H1 (cell line): ENCODE measurements around the gene LEMD2. TPM values are rescaled to one million over a fixed set of nuclear protein-coding genes. Genes with fewer than 3 reads are reported as not detected.

ENCODE experiments used
- CTCF ChIA-PET: fragments of 300-600 bp; sonication (Branson Sonifier 250); formaldehyde crosslinking; loops from one replicate; lab custom pipeline; 2021; ENCODE audit not compliant: partially characterized antibody; lab: Charles Lee
- POLR2A ChIA-PET: fragments of 300-600 bp; sonication (Branson Sonifier 250); formaldehyde crosslinking; loops from one replicate; lab custom pipeline; 2021; ENCODE audit warnings: inconsistent platforms; ENCODE audit not compliant: partially characterized antibody; lab: Charles Lee
- DNase-seq, 2 experiments: peaks; one replicate each; pipeline versions ENCODE4 v3.0.0 to v3.0.0-alpha.2; 2010 to 2022; ENCODE audit warnings: low spot score in 2 of 2, low read depth in 1 of 2, mixed read lengths in 1 of 2
- FAIRE-seq: peaks from 2 replicates; lab custom pipeline; 2011; peaks lifted over from hg19 to GRCh38; lab: Jason Lieb, UNC
- H2AFZ ChIP-seq: 2 replicates; pipeline ENCODE4 v1.8.1; 2012; ENCODE audit warnings: low read length, inconsistent platforms
- H2AK5ac ChIP-seq: 2 replicates; pipeline ENCODE4 v1.6.1; 2013; ENCODE audit warnings: low read depth, low read length
- H2BK120ac ChIP-seq: replicated peaks from 2 replicates; pipeline ENCODE3; 2013; ENCODE audit warnings: low read depth, low read length, inconsistent platforms
- H2BK12ac ChIP-seq: 2 replicates; pipeline ENCODE4 v1.6.1; 2013; ENCODE audit warnings: low read depth, low read length
- H2BK15ac ChIP-seq: 2 replicates; pipeline ENCODE4 v1.6.1; 2013; ENCODE audit warnings: low read length
- H2BK20ac ChIP-seq: 2 replicates; pipeline ENCODE4 v1.6.1; 2013; ENCODE audit warnings: low read length
- H2BK5ac ChIP-seq: 2 replicates; pipeline ENCODE4 v1.6.1; 2013; ENCODE audit warnings: low read depth, low read length
- H3K14ac ChIP-seq: 2 replicates; pipeline ENCODE4 v1.6.1; 2013; ENCODE audit warnings: inconsistent platforms; ENCODE audit not compliant: insufficient read length
- H3K18ac ChIP-seq: 2 replicates; pipeline ENCODE4 v1.6.1; 2013; ENCODE audit warnings: low read length; ENCODE audit errors: extremely low read depth
- H3K23ac ChIP-seq: 2 replicates; pipeline ENCODE4 v1.6.1; 2013; ENCODE audit warnings: inconsistent platforms; ENCODE audit not compliant: insufficient read length
- H3K23me2 ChIP-seq: 2 replicates; pipeline ENCODE4 v1.6.1; 2013; ENCODE audit warnings: low read depth, low read length
- H3K27ac ChIP-seq: 2 replicates; pipeline ENCODE4 v1.6.1; 2011; ENCODE audit warnings: low read depth, low read length, inconsistent platforms
- H3K27me3 ChIP-seq, 4 experiments: replicated peaks in 1 of 4; 1 replicate in 1 of 4; 2 replicates in 3 of 4; pipeline versions ENCODE4 v1.6.1 to v1.8.1; 2011 to 2013; ENCODE audit warnings: low read length in 3 of 4, mild to moderate bottlenecking in 3 of 4, inconsistent platforms in 2 of 4, mixed read lengths in 2 of 4, moderate library complexity in 1 of 4; ENCODE audit not compliant: control insufficient read depth in 3 of 4, insufficient read depth in 3 of 4; ENCODE audit errors: extremely low read depth in 1 of 4
- H3K36me3 ChIP-seq, 4 experiments: 2 replicates each; pipeline versions ENCODE4 v1.6.1 to v1.8.1; 2011 to 2013; ENCODE audit warnings: mild to moderate bottlenecking in 4 of 4, low read length in 3 of 4, moderate library complexity in 2 of 4, control low read depth in 1 of 4, inconsistent platforms in 1 of 4; ENCODE audit not compliant: insufficient read depth in 4 of 4, control insufficient read depth in 2 of 4
- H3K4ac ChIP-seq: replicated peaks from 2 replicates; pipeline ENCODE3; 2013; ENCODE audit warnings: low read length, low read depth, mixed read lengths, inconsistent platforms; ENCODE audit not compliant: insufficient read length
- H3K4me1 ChIP-seq, 4 experiments: replicated peaks in 1 of 4; 1 replicate in 1 of 4; 2 replicates in 3 of 4; pipeline versions ENCODE4 v1.6.1 to v1.8.1; 2011 to 2013; ENCODE audit warnings: low read length in 3 of 4, inconsistent platforms in 2 of 4, mixed read lengths in 1 of 4; ENCODE audit not compliant: insufficient read depth in 4 of 4, control insufficient read depth in 3 of 4
- H3K4me2 ChIP-seq, 2 experiments: 2 replicates each; pipeline versions ENCODE4 v1.6.1 to v1.8.1; 2011 to 2013; ENCODE audit warnings: low read depth in 2 of 2, low read length in 2 of 2, control low read depth in 1 of 2, inconsistent platforms in 1 of 2, mild to moderate bottlenecking in 1 of 2; ENCODE audit not compliant: insufficient read depth in 1 of 2
- H3K4me3 ChIP-seq, 4 experiments: fragments of 200-600, 300-600 bp in 1 of 4; sonication (generic), shearing (Covaris generic), sonication (Bioruptor Twin) in 1 of 4; 2 replicates each; pipeline versions ENCODE4 v1.5.1 to v1.8.1; 2011 to 2016; ENCODE audit warnings: low read length in 4 of 4, low read depth in 3 of 4, control low read depth in 2 of 4, inconsistent platforms in 2 of 4, mild to moderate bottlenecking in 2 of 4, mixed read lengths in 1 of 4, moderate library complexity in 1 of 4; ENCODE audit not compliant: insufficient read depth in 2 of 4; ENCODE audit errors: extremely low read depth in 1 of 4
- H3K56ac ChIP-seq: replicated peaks from 2 replicates; pipeline ENCODE3; 2013; ENCODE audit warnings: low read depth, mild to moderate bottlenecking, mixed read lengths, low read length, inconsistent platforms; ENCODE audit not compliant: insufficient read length
- H3K79me1 ChIP-seq: 2 replicates; pipeline ENCODE4 v1.6.1; 2013; ENCODE audit warnings: low read depth, low read length, control low read depth
- H3K79me2 ChIP-seq, 2 experiments: 2 replicates each; pipeline versions ENCODE4 v1.6.1 to v1.8.1; 2012 to 2013; ENCODE audit warnings: low read length in 2 of 2, mild to moderate bottlenecking in 2 of 2, inconsistent platforms in 1 of 2; ENCODE audit not compliant: insufficient read depth in 2 of 2, control insufficient read depth in 1 of 2
- H3K9ac ChIP-seq, 4 experiments: replicated peaks in 1 of 4; 1 replicate in 1 of 4; 2 replicates in 3 of 4; pipeline versions ENCODE4 v1.6.1 to v1.8.1; 2011 to 2013; ENCODE audit warnings: low read depth in 3 of 4, low read length in 3 of 4, control low read depth in 2 of 4, mild to moderate bottlenecking in 2 of 4, moderate library complexity in 2 of 4, inconsistent platforms in 1 of 4; ENCODE audit errors: extremely low read depth in 1 of 4
- H3K9me3 ChIP-seq, 2 experiments: 2 replicates each; pipeline versions ENCODE4 v1.6.1 to v1.8.1; 2012 to 2013; ENCODE audit warnings: mild to moderate bottlenecking in 2 of 2, moderate library complexity in 2 of 2, control low read depth in 1 of 2, inconsistent platforms in 1 of 2, low read depth in 1 of 2, low read length in 1 of 2, mixed read lengths in 1 of 2; ENCODE audit not compliant: insufficient read depth in 2 of 2
- H4K20me1 ChIP-seq, 2 experiments: replicated peaks in 1 of 2; 2 replicates each; pipeline versions ENCODE3 to v1.8.1; 2011 to 2013; ENCODE audit warnings: inconsistent platforms in 2 of 2, low read length in 2 of 2, mild to moderate bottlenecking in 1 of 2; ENCODE audit not compliant: insufficient read depth in 2 of 2, control insufficient read depth in 1 of 2
- H4K5ac ChIP-seq: 2 replicates; pipeline ENCODE4 v1.6.1; 2013; ENCODE audit warnings: low read length, low read depth, mixed read lengths, inconsistent platforms; ENCODE audit not compliant: insufficient read length
- H4K8ac ChIP-seq: 2 replicates; pipeline ENCODE4 v1.8.0; 2013; ENCODE audit warnings: mild to moderate bottlenecking, moderate library complexity, low read length, inconsistent platforms; ENCODE audit not compliant: insufficient read depth; ENCODE audit errors: extremely low read depth
- H4K91ac ChIP-seq: replicated peaks from 2 replicates; pipeline ENCODE3; 2013; ENCODE audit warnings: low read length, mixed read lengths, inconsistent platforms; ENCODE audit not compliant: insufficient read length
- KDM4A ChIP-seq: IDR thresholded peaks from one replicate; pipeline ENCODE4 v1.7.1; 2012; ENCODE audit warnings: low read depth, mild to moderate bottlenecking, moderate library complexity, low read length, inconsistent platforms; ENCODE audit not compliant: severe bottlenecking
- POLR2AphosphoS5 ChIP-seq: IDR thresholded peaks from 2 replicates; pipeline ENCODE4 v1.6.1; 2011; ENCODE audit warnings: low read depth, low read length
- RNF2 ChIP-seq: fragments of 200-900, 300-1000 bp; sonication (generic); IDR thresholded peaks from 2 replicates; pipeline ENCODE4 v1.7.1; 2016; ENCODE audit warnings: borderline replicate concordance, low read depth, mild to moderate bottlenecking, antibody characterized with exemption, low read length; ENCODE audit not compliant: poor library complexity, severe bottlenecking; ENCODE audit errors: missing control alignments
- TAF7 ChIP-seq: optimal IDR thresholded peaks from 2 replicates; pipeline ENCODE3; 2011; ENCODE audit warnings: low read depth, mild to moderate bottlenecking, inconsistent platforms, low read length, moderate library complexity, borderline replicate concordance
- WGBS, 2 experiments: shearing (Covaris generic) in 1 of 2; methylation state at CpG; one replicate each; pipeline versions ENCODE4 v1.1.6 to v1.1.7; 2013 to 2015; ENCODE audit warnings: low lambda C conversion rate in 2 of 2, mixed read lengths in 2 of 2, inconsistent platforms in 1 of 2, low coverage in 1 of 2, missing lambda C conversion rate in 1 of 2; ENCODE audit not compliant: insufficient replicate concordance in 2 of 2, insufficient coverage in 1 of 2, insufficient read length in 1 of 2; ENCODE audit errors: extremely low coverage in 1 of 2, missing lambda C conversion rate in 1 of 2; 5-methylcytosine and 5-hydroxymethylcytosine counted together
- polyA plus RNA-seq, 7 experiments: library from polyadenylated mRNA; depleted of rRNA in 3 of 7; stranded (reverse) in 5 of 7; unstranded in 2 of 7; fragments of >200 nt in 5 of 7; fragments of 200-250 nt in 2 of 7; gene quantifications; 1 replicate in 5 of 7; 2 replicates in 1 of 7; 4 replicates in 1 of 7; pipeline versions ENCODE4 v1.2.1 to v1.2.3, GENCODE V29; 2011 to 2013; ENCODE audit warnings: missing spikeins in 2 of 7, mixed read lengths in 2 of 7
- total RNA-seq: library from RNA; stranded (reverse); fragmentation: NEBNext Ultra II Directional; extraction: Animal tissue kit (Norgen Biotek cat#: 25700); gene quantifications from 2 replicates; pipeline ENCODE4 v1.2.1, GENCODE V29; 2021

Gene LEMD2
- total and polyA plus RNA-seq, 2 of the 8 experiments (the other 6 are each of a cell fraction or from before 2014, with no cell fraction given) = 32.7 to 57.3 TPM

- POLR2A ChIA-PET = interaction anchor here (1.2 to 7.6 kb wide), 5 partner anchors 8 to 93 kb away, joined by 3 to 101 read pairs (median 9); no protein-coding TSS in a partner anchor
- H2BK20ac ChIP-seq = peak overlapping the region; percentile 99; the same call in 1 of the 2 replicates
- peak overlapping the region; percentile 98 for H4K91ac ChIP-seq
- FAIRE-seq (no peak), DNase-seq (no peak)
- no peak overlapping the region for H2AFZ ChIP-seq
- H4K20me1 ChIP-seq = peaks cover 0 to 2% of the 10 kb centered on the region in 2 experiments
- H3K27ac ChIP-seq = peak overlapping the region; percentile 75
- peak overlapping the region; percentile 99 for H2AK5ac ChIP-seq
- peak overlapping the region; percentile 36 to 49; a peak in 1 of 4 replicates for H3K4me2 ChIP-seq
- peak overlapping the region; percentile 87 for H3K4ac ChIP-seq
- no peaks in the 10 kb centered on the region for H3K23me2 ChIP-seq
- no peak overlapping the region for H4K8ac ChIP-seq
- H3K79me1 ChIP-seq = peaks cover 8% of the 10 kb centered on the region
- no peak overlapping the region for H4K5ac ChIP-seq
- no peaks in the 10 kb centered on the region for H3K9me3 ChIP-seq
- CTCF ChIA-PET = interaction anchor here (0.6 to 8.7 kb wide), 6 partner anchors 12 to 359 kb away, joined by 3 to 105 read pairs (median 18); no protein-coding TSS in a partner anchor
- H3K4me1 ChIP-seq = peaks cover 28 to 67% (median 42%) of the 10 kb centered on the region in 4 experiments
- peak overlapping the region; percentile 99 for H2BK12ac ChIP-seq
- H3K23ac ChIP-seq = no peak overlapping the region
- H3K27me3 ChIP-seq = no peaks in the 10 kb centered on the region
- H3K36me3 ChIP-seq = peaks cover 19 to 77% (median 36%) of the 10 kb centered on the region in 4 experiments
- H3K14ac ChIP-seq = no peak overlapping the region
- peak overlapping the region; percentile 93 for H2BK15ac ChIP-seq
- TF ChIP-seq POLR2AphosphoS5 (no peak), TAF7 (no peak), KDM4A (no peak), RNF2 (no peak)
- WGBS, 2 experiments = 88% methylated on average over 5 of the region's 5 CpGs; no CpG with 5 or more reads in 1 of the 2 experiments
- H3K18ac ChIP-seq = peak overlapping the region; percentile 91; the same call in 1 of the 2 replicates
- H2BK120ac ChIP-seq = peak overlapping the region; percentile 82
- peaks cover 9 to 36% of the 10 kb centered on the region in 2 experiments for H3K79me2 ChIP-seq
- H3K9ac ChIP-seq = 0 out of 7 replicates have a peak overlapping the region, but pooled peaks of 1 of the 4 experiments have one; percentile 3
- H3K4me3 ChIP-seq = no peak overlapping the region
- peak overlapping the region; percentile 99 for H2BK5ac ChIP-seq
- H3K56ac ChIP-seq = no peak overlapping the region
These were observed 6.4 kb downstream of the LEMD2 start for GRCh38 chr6:33782561-33782960.
